Glutamatergic neuron (in vitro differentiated cells): ENCODE measurements around the gene ABCA2. TPM values are rescaled to one million over a fixed set of nuclear protein-coding genes. Genes with fewer than 3 reads are reported as not detected.

Experiments used
- DNase-seq: peaks from one replicate; pipeline ENCODE4 v3.0.0; 2022
- H3K27ac Mint-ChIP-seq: one replicate; pipeline ENCODE4 v1.8.0; 2020; ENCODE audit warnings: mild to moderate bottlenecking, mixed read lengths, inconsistent platforms; ENCODE audit not compliant: unreplicated experiment
- H3K27me3 Mint-ChIP-seq: one replicate; pipeline ENCODE4 v1.8.0; 2020; ENCODE audit warnings: mild to moderate bottlenecking, moderate library complexity, mixed read lengths, inconsistent platforms; ENCODE audit not compliant: unreplicated experiment
- H3K36me3 Mint-ChIP-seq: one replicate; pipeline ENCODE4 v1.8.0; 2020; ENCODE audit warnings: mild to moderate bottlenecking, mixed read lengths, inconsistent platforms; ENCODE audit not compliant: unreplicated experiment
- H3K4me1 Mint-ChIP-seq: one replicate; pipeline ENCODE4 v1.8.0; 2020; ENCODE audit warnings: mild to moderate bottlenecking, low read depth, mixed read lengths, inconsistent platforms; ENCODE audit not compliant: unreplicated experiment
- H3K4me3 Mint-ChIP-seq: one replicate; pipeline ENCODE4 v1.8.0; 2020; ENCODE audit warnings: mild to moderate bottlenecking, mixed read lengths, inconsistent platforms; ENCODE audit not compliant: unreplicated experiment
- H3K9me3 Mint-ChIP-seq: one replicate; pipeline ENCODE4 v1.8.0; 2020; ENCODE audit warnings: mild to moderate bottlenecking, moderate library complexity, mixed read lengths, inconsistent platforms; ENCODE audit not compliant: unreplicated experiment
- CTCF ChIP-seq: fragments of 200-600 bp; sonication (generic); IDR thresholded peaks from one replicate; pipeline ENCODE4 v1.5.0; 2021; ENCODE audit not compliant: partially characterized antibody, unreplicated experiment
- total RNA-seq: library from RNA; stranded (reverse); fragmentation: NEBNext Ultra II Directional; extraction: Animal tissue kit (Norgen Biotek cat#: 25700); gene quantifications from one replicate; pipeline ENCODE4 v1.2.1, GENCODE V29; 2021; ENCODE audit not compliant: unreplicated experiment

The ABCA2 gene
- total RNA-seq, 1 donor from 2014 or later = 70.7 TPM

DNA sequence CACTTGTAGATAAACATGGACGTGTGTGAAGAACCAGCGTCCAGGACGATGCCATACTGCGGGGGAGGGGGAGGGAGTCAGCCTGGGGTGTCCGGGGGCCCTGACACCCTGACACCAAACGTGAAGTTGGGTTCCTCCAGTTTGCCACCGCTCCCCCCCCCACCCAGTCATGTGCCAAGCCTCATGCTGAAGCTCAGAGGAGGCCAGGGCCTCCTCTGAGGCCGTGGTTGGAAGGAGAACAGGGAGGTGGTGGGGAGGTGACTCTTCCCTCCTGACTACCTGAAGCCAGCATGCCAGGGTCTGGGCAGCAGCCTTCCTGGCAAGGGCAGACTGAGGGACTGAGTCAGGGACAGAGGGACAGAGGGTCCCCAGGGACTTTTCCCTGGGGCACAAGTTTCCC, 24.3 kb upstream of the ABCA2 start:
- Mint-ChIP-seq H3K36me3 (no peaks in the 10 kb centered on the region), H3K27me3 (peaks cover 9% of the 10 kb centered on the region), H3K27ac (no peak overlapping the region), H3K4me1 (peaks cover 2% of the 10 kb centered on the region), H3K4me3 (no peak overlapping the region), H3K9me3 (no peaks in the 10 kb centered on the region)
- TF ChIP-seq CTCF = no peak
- DNase-seq = no peak

DNA sequence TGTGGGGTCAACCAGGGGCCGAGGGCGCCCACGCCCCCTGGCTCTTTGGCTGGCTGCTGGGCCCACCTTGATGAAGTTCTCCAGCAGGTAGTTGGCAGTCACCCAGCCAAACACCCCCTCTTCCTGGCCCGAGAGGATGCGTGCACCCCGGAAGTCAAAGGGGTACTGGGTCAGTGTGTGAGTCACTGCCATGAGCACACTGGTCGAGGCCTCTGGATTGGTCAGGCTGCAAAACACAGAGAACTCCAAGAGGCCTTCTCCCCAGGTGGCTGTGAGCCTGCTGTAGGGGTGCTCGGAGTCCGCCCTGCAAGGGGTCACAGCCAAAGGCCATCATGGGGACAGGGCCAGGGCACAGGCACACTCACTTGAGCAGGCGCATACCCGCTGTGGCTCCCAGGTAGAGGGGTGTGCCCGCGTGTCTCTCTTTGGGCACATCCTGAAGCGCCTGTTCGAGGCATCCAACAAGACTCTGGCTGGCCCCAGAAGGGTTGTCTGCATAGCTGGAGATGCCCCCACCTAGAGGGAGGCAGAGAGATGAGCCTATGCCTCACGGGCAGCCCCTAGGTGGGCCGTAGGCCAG, 23.2 kb upstream of the ABCA2 start:
- H3K9me3 Mint-ChIP-seq = no peaks in the 10 kb centered on the region
- peaks cover 8% of the 10 kb centered on the region for H3K27me3 Mint-ChIP-seq
- H3K27ac Mint-ChIP-seq = no peak overlapping the region
- no peaks in the 10 kb centered on the region for H3K36me3 Mint-ChIP-seq
- no peak overlapping the region for H3K4me3 Mint-ChIP-seq
- no peak for DNase-seq
- no peaks in the 10 kb centered on the region for H3K4me1 Mint-ChIP-seq
- no peak for TF ChIP-seq CTCF

GRCh38 chr9:137050570-137050969, 22.5 kb upstream of the ABCA2 start:
- no peak overlapping the region for H3K27ac Mint-ChIP-seq
- peaks cover 8% of the 10 kb centered on the region for H3K27me3 Mint-ChIP-seq
- TF ChIP-seq CTCF = no peak
- DNase-seq = no peak
- no peak overlapping the region for H3K4me3 Mint-ChIP-seq
- H3K9me3 Mint-ChIP-seq = no peaks in the 10 kb centered on the region
- H3K4me1 Mint-ChIP-seq = no peaks in the 10 kb centered on the region
- H3K36me3 Mint-ChIP-seq = no peaks in the 10 kb centered on the region

DNA sequence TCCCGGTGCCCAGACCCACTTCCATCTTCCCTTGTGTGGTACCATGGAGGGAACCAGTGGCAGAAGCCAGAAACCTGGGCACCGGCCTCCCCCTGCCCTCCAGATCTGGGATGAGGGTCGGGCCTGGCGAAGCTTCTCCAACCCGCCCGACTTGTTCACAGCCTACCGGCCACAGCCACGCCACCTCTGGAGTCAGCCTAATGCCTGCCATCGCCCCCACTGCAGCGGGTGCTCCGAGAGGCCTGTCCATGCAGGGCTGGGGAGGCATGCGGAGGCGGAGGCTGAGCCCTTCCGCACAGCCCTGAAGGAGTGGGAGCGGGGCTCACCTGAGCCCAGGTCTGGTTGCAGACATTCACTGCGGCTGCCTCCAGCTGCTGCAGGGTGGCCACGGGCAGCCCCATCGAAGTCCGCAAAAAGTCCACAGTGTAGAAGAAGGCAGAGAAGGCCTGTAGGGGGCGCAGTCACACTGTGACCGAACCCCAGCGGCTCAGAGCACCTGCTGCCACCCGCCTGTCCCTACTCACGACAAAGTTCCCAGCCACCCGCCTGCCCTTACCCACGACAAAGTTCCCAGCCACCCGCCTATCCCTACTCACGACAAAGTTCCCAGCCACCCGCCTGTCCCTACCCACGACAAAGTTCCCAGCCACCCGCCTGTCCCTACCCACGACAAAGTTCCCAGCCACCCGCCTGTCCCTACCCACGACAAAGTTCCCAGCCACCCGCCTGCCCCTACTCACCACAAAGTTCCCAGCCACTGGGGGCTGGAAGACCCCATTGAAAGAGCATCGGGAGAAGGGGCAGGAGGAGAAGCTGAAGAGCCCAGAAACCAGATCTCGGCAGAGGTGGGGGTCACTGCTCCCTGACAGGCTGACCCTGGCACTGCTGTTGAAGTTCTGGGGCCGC, 21.8 kb upstream of the ABCA2 start:
- peaks cover 8% of the 10 kb centered on the region for H3K27me3 Mint-ChIP-seq
- no peaks in the 10 kb centered on the region for H3K36me3 Mint-ChIP-seq
- H3K4me1 Mint-ChIP-seq = no peaks in the 10 kb centered on the region

More for the DNA sequence above, 21.8 kb upstream of the ABCA2 start:
- Mint-ChIP-seq H3K4me3 (no peak overlapping the region), H3K27ac (no peak overlapping the region), H3K9me3 (no peaks in the 10 kb centered on the region)
- DNase-seq = peak; percentile 84
- peak; percentile 73 for TF ChIP-seq CTCF
